Breast epithelium (tissue), 3 donors: Measurements from ENCODE around the gene SLC25A41.

Source experiments
- CTCF ChIP-seq, 3 donors: fragments of 450-650 bp; IDR thresholded peaks; one replicate each; pipeline ENCODE4 v1.5.1; 2016 to 2017; ENCODE audit warnings: antibody characterized with exemption in 3 of 3, mild to moderate bottlenecking in 3 of 3, moderate library complexity in 3 of 3
- POLR2A ChIP-seq: fragments of 450-650 bp; IDR thresholded peaks from one replicate; pipeline ENCODE4 v1.6.1; 2016; ENCODE audit warnings: antibody characterized with exemption, mild to moderate bottlenecking, moderate library complexity

- no peak for TF ChIP-seq CTCF (IDR thresholded peaks at IDR 0.05)
- no peak for TF ChIP-seq POLR2A
These were observed 24.6 kb upstream of the SLC25A41 start for GRCh38 chr19:6457958-6458694.
